Measurements from ENCODE around the gene PGM5.

PGM5 gene

GRCh38 chr9:68567565-68567964 lies 211.2 kb downstream of the PGM5 start:
- no peak for DNase-seq
- Histone ChIP-seq H3K9me3 (ENCODE audit: severe bottlenecking) (no peaks in the 10 kb centered on the region), H3K27me3 (ENCODE audit: insufficient read depth, low read depth, severe bottlenecking) (peaks cover 40% of the 10 kb centered on the region), H3K4me3 (ENCODE audit: low read depth, low read length) (no peak overlapping the region), H3K27ac (no peak overlapping the region), H3K36me3 (no peaks in the 10 kb centered on the region)
- no peak for TF ChIP-seq CTCF (IDR thresholded peaks at IDR 0.05; ENCODE audit: low read depth, low read length)

GRCh38 chr9:68574150-68574549 lies 217.7 kb downstream of the PGM5 start:
- H3K27me3 ChIP-seq (ENCODE audit: insufficient read depth, low read depth, severe bottlenecking), result peaks cover 36% of the 10 kb centered on the region
- H3K4me3 ChIP-seq (ENCODE audit: low read depth, low read length), result no peak overlapping the region
- H3K36me3 ChIP-seq, result no peaks in the 10 kb centered on the region
- no peak overlapping the region for H3K27ac ChIP-seq
- DNase-seq, result no peak
- no peaks in the 10 kb centered on the region for H3K9me3 ChIP-seq (ENCODE audit: severe bottlenecking)
- no peak for TF ChIP-seq CTCF (IDR thresholded peaks at IDR 0.05; ENCODE audit: low read depth, low read length)

GRCh38 chr9:68575817-68576216 lies 219.4 kb downstream of the PGM5 start:
- no peaks in the 10 kb centered on the region for H3K9me3 ChIP-seq (ENCODE audit: severe bottlenecking)
- no peak overlapping the region for H3K4me3 ChIP-seq (ENCODE audit: low read depth, low read length)
- no peaks in the 10 kb centered on the region for H3K36me3 ChIP-seq
- H3K27ac ChIP-seq, result no peak overlapping the region
- no peak for TF ChIP-seq CTCF (IDR thresholded peaks at IDR 0.05; ENCODE audit: low read depth, low read length)
- DNase-seq, result no peak
- H3K27me3 ChIP-seq (ENCODE audit: insufficient read depth, low read depth, severe bottlenecking), result peaks cover 43% of the 10 kb centered on the region

- DNase-seq, result no peak
- Histone ChIP-seq H3K27ac (no peak overlapping the region), H3K9me3 (ENCODE audit: severe bottlenecking) (no peaks in the 10 kb centered on the region), H3K36me3 (no peaks in the 10 kb centered on the region), H3K27me3 (ENCODE audit: insufficient read depth, low read depth, severe bottlenecking) (peaks cover 56% of the 10 kb centered on the region), H3K4me3 (ENCODE audit: low read depth, low read length) (no peak overlapping the region)
- TF ChIP-seq CTCF (IDR thresholded peaks at IDR 0.05; ENCODE audit: low read depth, low read length), result no peak
Observed at GRCh38 chr9:68577774-68578591, 221.6 kb downstream of the PGM5 start.
